GM10266 (cell line): ENCODE results near the gene CCDC148.

ENCODE experiments used
- DNase-seq: peaks from one replicate; pipeline ENCODE4 v3.0.0; 2012; ENCODE audit errors: extremely low spot score
- CTCF ChIP-seq: IDR thresholded peaks from 2 replicates; pipeline ENCODE4 v1.5.1; 2012; ENCODE audit warnings: mild to moderate bottlenecking, low read depth; ENCODE audit not compliant: control insufficient read depth, insufficient read depth; ENCODE audit errors: missing control alignments

The CCDC148 gene

GRCh38 chr2:158489366-158490112 lies 33.0 kb upstream of the CCDC148 start:
- no peak for TF ChIP-seq CTCF
- no peak for DNase-seq

GRCh38 chr2:158488442-158489216 lies 32.1 kb upstream of the CCDC148 start:
- TF ChIP-seq CTCF, result no peak
- no peak for DNase-seq

- no peak for TF ChIP-seq CTCF
- no peak for DNase-seq
Measured at GRCh38 chr2:158487419-158487818, 30.9 kb upstream of the CCDC148 start.

- no peak for TF ChIP-seq CTCF
- DNase-seq, result no peak
Measured at GRCh38 chr2:158486970-158487325, 30.4 kb upstream of the CCDC148 start.

- no peak for DNase-seq
- no peak for TF ChIP-seq CTCF
Measured at GRCh38 chr2:158486150-158486969, 29.8 kb upstream of the CCDC148 start.

GRCh38 chr2:158484892-158485556 lies 28.5 kb upstream of the CCDC148 start:
- peak; percentile 53 for DNase-seq
- TF ChIP-seq CTCF, result no peak
